RKO (cell line): ENCODE measurements around the gene STYX.
A peak's percentile ranks its signal among the peaks of the same experiment; 100 is the strongest.

Source experiments
- DNase-seq: peaks from one replicate; pipeline ENCODE4 v3.0.0-alpha.2; 2016; ENCODE audit warnings: low spot score

Gene STYX

DNA sequence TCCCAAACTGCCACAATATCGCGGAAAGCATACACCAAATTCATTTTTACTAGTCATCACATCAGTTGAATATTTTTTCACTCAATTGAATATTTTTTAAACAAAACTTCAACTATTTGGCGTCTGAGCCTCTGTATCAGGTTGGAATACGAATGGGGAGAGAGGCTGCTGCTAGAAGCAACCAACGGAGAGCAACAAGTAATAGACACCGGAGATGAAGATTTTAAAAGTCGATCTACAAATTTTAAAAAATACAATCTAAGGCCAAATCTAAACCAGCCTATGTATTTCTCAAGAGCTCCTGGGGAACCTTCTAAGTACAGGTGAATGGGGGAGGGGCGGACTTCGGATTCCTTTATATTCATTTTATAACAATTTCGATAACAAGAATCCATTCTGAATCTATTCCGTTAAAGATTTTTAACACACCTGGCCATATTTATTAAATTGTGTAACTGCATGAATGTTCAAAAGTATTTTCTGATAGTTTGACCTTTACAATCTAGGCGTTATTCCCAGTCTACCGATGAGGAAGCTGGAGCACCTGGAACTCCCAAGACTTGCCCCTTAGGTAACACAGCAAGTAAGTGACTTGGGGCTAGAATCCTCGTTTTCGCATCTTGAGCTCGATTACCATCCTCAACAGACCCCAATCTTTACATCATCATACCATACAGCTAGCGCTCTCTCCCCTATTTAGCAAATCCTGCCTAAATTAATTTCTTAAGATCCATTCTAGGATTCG is 60.2 kb downstream of the STYX start:
- DNase-seq = peak; percentile 32

DNA sequence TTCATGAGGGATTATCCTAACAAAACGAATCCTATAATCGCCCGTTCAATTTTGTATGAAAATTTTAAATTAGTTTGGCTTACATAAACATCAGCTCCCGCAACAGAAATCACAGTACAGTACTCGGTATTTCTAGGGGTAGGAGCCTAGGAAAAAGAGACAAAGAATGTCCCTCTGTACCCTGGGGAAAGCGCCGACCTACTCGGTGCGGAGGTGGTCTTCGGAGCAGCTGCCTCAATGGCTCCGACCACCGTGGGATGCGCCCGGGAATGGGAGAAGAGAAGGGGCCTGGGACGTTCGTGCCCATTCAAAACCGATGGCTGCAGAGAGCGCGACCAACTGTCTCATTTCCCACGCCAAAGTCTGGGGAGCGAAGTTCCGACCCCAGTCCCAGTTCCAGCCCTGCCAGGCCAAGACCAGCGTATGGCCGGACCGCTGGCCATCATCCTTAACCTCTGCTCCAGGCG is 60.8 kb downstream of the STYX start:
- no peak for DNase-seq

- DNase-seq = peak; percentile 92
Measured at GRCh38 chr14:52791223-52792096, 61.5 kb downstream of the STYX start, which contains the start of gene GNPNAT1. TSS of gene GNPNAT1 (minus strand) at chr14:52791607. CDS start at chr14:52784650, 6,957 bp downstream.

DNA sequence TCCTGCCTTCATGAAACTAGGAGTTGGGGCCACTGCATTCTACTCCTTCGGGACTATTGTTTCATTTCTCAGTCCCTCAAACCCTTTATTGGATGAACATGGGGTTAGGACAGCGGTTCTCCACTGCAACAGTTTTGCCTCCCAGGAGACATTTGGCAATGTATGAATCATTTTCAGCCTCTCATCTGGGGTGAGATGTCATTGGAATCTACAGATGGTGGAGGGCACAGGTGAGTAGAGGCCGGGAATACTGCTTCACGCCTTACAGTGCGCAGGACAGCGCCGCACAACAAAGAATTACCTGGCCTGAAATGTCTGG is 62.1 kb downstream of the STYX start:
- DNase-seq = no peak

GRCh38 chr14:52793061-52793460 is 63.1 kb downstream of the STYX start:
- no peak for DNase-seq

- DNase-seq = no peak
Measured at GRCh38 chr14:52797653-52798052, 67.7 kb downstream of the STYX start.

DNA sequence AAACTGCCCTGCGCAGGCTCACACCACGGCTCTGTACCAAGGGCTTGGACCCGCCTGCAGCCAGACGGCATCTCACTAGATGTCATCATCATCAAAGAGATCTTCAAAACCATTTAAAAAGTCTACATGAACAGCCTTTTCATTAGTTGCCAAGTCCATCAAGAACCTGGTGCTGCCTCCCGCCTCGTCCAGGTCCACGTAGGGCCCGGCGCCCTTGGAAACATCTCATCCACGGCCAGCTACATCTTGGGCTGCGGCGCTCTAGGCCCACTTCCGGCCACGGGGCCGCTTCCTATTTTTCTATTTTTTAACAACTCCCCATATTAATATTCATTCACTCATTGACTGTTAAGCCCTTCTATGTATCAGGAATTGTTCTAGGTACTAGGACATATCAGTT is 68.9 kb downstream of the STYX start:
- no peak for DNase-seq

DNA sequence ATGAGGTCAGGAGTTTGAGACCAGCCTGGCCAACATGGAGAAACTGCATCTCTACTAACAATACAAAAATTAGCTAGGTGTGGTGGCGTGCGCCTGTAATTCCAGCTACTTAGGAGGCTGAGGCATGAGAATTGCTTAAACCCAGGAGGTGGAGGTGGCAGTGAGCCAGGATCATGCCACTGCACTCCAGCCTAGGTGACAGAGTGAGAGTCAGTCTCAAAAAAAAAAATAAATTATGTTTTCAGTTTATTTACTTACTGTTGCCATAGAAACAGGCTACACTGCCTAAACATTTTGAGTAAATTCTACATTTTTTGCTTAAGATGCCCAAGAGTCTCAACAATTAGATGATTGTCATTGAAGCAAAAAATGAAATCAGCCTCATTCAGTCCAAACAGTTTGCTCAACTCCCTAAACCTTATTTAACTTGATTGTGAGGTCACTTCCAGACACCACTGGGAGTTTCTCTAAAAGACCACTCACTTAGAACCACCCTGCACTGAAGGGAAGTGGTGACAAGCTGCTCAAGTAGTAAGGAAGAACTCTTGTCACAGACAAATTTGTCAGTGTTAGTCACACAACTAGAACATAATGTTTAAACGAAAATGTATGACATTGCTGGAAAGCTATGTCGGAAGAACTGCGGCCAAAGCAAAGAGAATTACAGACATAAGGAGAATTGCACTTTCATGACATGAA is 71.2 kb downstream of the STYX start:
- DNase-seq = peak; percentile 57

DNA sequence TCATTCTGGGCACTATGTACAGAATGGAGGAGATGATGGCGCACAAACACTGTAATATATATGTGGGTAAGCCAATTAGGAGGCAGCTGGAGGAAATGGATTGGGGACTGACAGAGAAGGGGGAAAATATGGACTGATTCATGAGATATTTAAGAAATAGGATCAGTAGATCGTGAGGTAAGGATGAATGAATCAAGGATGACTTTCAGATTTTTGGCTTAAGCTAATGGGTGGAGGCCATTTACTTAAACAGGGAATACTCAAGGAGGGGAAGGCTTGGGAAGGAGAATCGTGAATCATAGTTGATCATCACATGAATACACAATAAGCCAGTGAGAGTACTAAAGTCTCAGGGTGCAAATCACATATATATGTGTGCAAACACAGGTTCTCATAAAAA is 72.6 kb downstream of the STYX start:
- DNase-seq = peak; percentile 58

DNA sequence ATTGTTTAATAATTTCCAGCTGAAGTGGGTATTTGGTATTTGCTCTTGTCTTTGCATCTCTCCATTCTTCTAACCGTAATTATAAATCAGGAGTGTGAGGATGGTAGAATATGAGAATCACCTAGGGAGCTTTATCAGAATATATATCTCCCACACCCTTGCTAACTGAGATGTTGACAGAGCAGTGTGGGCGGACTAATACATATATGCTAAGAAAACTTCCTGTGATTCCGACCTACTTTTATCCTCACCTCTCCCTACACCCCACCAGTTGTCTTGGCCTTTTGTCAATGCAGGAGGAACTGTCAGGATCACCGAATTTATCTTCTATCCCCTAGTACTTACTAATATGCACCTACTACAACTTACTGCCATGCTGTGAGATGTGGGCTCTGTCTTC is 76.1 kb downstream of the STYX start:
- no peak for DNase-seq

GRCh38 chr14:52808101-52808500 is 78.1 kb downstream of the STYX start:
- no peak for DNase-seq

DNA sequence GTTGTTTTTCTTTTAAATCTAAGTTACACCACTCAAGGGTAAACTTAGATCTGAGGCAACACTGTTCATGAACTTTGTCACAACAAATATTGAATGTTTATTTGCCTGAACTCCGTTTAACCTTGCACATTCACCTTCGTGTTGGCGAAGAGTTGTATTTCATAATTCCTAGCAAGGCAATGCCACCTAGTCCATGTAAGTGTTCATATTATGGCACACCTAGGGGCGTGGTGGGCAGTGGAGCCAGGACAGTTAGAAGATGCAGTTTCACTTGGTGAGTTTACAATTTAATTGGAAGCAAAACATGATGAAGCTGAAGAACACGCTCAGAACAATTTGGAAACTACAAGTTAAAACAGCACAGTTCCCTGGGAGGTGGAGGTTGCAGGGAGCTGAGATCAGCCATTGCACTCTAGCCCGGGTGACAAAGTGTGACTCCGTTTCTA is 91.9 kb downstream of the STYX start:
- no peak for DNase-seq

GRCh38 chr14:52824462-52824861 is 94.5 kb downstream of the STYX start:
- DNase-seq = no peak
